Heart left ventricle (tissue), 16 donors: ENCODE data around the gene LUZP2. TPM values are rescaled to one million over a fixed set of nuclear protein-coding genes. Genes with fewer than 3 reads are reported as not detected.
"Not testable (repeated sequence)": the region's sequence is repeated elsewhere in the genome, so short reads cannot be mapped to it uniquely, and the experiment has no call there.

Experiments used
- ATAC-seq, 4 donors: fragments of 200-7000 bp; cut with Tn5 transposase; one replicate each; pipeline ENCODE4 v1.9.1; 2020 to 2022; ENCODE audit warnings: moderate library complexity in 4 of 4, mild to moderate bottlenecking in 3 of 4, moderate number of reproducible peaks in 1 of 4
- DNase-seq, 5 donors: peaks; one replicate each; pipeline ENCODE4 v3.0.0-alpha.2; 2020
- H3K27ac ChIP-seq, 12 donors: fragments of 200-600 bp; sonication (generic) in 4 of 12; one replicate each; pipeline versions ENCODE4 v1.5.0 to v1.8.0; 2016 to 2022; ENCODE audit warnings: mild to moderate bottlenecking in 2 of 12
- H3K27me3 ChIP-seq, 9 donors: fragments of 200-600 bp; sonication (generic) in 2 of 9; one replicate each; pipeline versions ENCODE4 v1.5.1 to v1.8.0; 2016 to 2022; ENCODE audit warnings: mild to moderate bottlenecking in 3 of 9
- H3K36me3 ChIP-seq, 9 donors: fragments of 200-600 bp; sonication (generic) in 2 of 9; one replicate each; pipeline versions ENCODE4 v1.5.0 to v1.8.0; 2018 to 2022; ENCODE audit warnings: mild to moderate bottlenecking in 2 of 9
- H3K4me1 ChIP-seq, 12 donors: fragments of 200-600 bp; sonication (generic) in 4 of 12; one replicate each; pipeline versions ENCODE4 v1.5.0 to v1.8.0; 2016 to 2022; ENCODE audit warnings: mild to moderate bottlenecking in 3 of 12
- H3K4me3 ChIP-seq, 12 donors: fragments of 200-600 bp; sonication (generic) in 4 of 12; one replicate each; pipeline versions ENCODE4 v1.5.0 to v1.8.0; 2017 to 2022; ENCODE audit warnings: mild to moderate bottlenecking in 9 of 12, moderate library complexity in 4 of 12
- H3K9me3 ChIP-seq, 12 donors: fragments of 200-600 bp; sonication (generic) in 4 of 12; one replicate each; pipeline versions ENCODE4 v1.5.0 to v1.8.0; 2016 to 2022; ENCODE audit warnings: mild to moderate bottlenecking in 1 of 12
- POLR2A ChIP-seq, 2 donors: fragments of 450-650 bp; IDR thresholded peaks; one replicate each; pipeline ENCODE4 v1.6.1; 2017; ENCODE audit warnings: antibody characterized with exemption in 2 of 2, mild to moderate bottlenecking in 2 of 2, moderate library complexity in 2 of 2
- WGBS, 4 donors: extraction: QIAGEN DNeasy Blood & Tissue Kit in 2 of 4; methylation state at CpG; one replicate each; pipeline versions ENCODE4 v1.1.5 to v1.1.7; 2013 to 2018; 5-methylcytosine and 5-hydroxymethylcytosine counted together
- intact Hi-C, 10 donors: fragments of 100-400 bp; cut with DNase I; formaldehyde crosslinking; loops; one replicate each; pipeline versions ENCODE4 v1.11.1 to v1.14.2; 2022
- polyA plus RNA-seq, 2 donors: library from polyadenylated mRNA; stranded (reverse); fragments of 200-250 nt; gene quantifications; one replicate each; pipeline ENCODE4 v1.2.3, GENCODE V29; 2013
- total RNA-seq, 9 donors: library from RNA; depleted of rRNA in 2 of 9; stranded (reverse); fragments of >200 nt in 2 of 9; fragmentation: NEBNext Ultra II Directional in 3 of 9; extraction: Animal tissue kit (Norgen Biotek cat#: 25700) in 3 of 9; gene quantifications; one replicate each; pipeline versions ENCODE4 v1.1.0 to v1.2.4, GENCODE V29; 2016 to 2023
- TF ChIP-seq, protein P1 (sequence below), 12 donors: fragments of 200-600 bp; sonication (generic) in 4 of 12; IDR thresholded peaks; one replicate each; pipeline versions ENCODE4 v1.5.0 to v1.8.0; 2018 to 2022; ENCODE audit warnings: antibody characterized with exemption in 12 of 12, mild to moderate bottlenecking in 5 of 12
- donor health status: ischemic (EF 13 %, LVEDD 7.1; RV severe dilation, severe dysfunction).
- donor health status: healthy with polysubstance abuse.
- donor health status: DM: no; HTN: yes; CAD: no.
- donor health status: DM: no; HTN: no; CAD: no.
- donor health status: ischemic (EF 25% LVEDD 6.9; RV normal size, moderate dysfunction).
- donor health status: ischemic (EF 25% LVEDD 5.7; RV mildly dilated, moderate dysfunction).
- donor health status: healthy.
- donor health status: DM: yes; HTN: yes; CAD: no.
- donor health status: ischemic (EF 35%, LVEDD 5.7; RV mildly dilated, moderate dysfunction).
- donor health status: nonischemic (EF 11% LVEDD 7.7; RV severe dilation, severe dysfunction).
- donor health status: DM: yes; HTN: yes; CAD: no.
- donor health status: PGD.
- donor health status: ischemic (EF 29% LVEDD 5.4; RV normal size, mild dysfunction).
- donor health status: nonischemic (EF 23%, LVEDD 6.1; RV moderate dilation, normal function).

The LUZP2 gene
- total and polyA plus RNA-seq, 11 donors: 0.11 to 0.30 (median 0.17) TPM; not detected in 7

DNA sequence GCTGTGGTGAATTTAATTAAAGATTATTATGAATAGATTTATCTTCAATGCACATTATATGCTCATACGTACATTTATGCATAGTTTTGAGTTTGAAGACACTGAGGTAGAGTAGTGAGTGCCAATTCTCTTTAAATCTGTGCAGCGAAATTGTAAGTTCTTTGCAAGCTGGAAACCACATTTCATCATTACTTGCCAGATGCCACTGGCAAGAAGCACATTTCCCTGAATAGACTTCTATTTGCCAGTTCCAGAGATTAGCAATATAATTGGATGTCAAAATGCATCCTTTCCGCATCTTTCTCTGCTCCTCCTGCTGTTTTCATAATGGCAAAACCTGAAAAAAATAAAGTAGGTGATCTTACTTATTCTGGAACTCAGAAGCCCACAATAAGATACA lies 448.0 kb downstream of the LUZP2 start:
- 71 to 85% (median 77%) methylated on average over 3 of the region's 3 CpGs for WGBS, 4 donors
- no peaks in the 10 kb centered on the region for H3K4me1 ChIP-seq
- TF ChIP-seq, protein P1, sequence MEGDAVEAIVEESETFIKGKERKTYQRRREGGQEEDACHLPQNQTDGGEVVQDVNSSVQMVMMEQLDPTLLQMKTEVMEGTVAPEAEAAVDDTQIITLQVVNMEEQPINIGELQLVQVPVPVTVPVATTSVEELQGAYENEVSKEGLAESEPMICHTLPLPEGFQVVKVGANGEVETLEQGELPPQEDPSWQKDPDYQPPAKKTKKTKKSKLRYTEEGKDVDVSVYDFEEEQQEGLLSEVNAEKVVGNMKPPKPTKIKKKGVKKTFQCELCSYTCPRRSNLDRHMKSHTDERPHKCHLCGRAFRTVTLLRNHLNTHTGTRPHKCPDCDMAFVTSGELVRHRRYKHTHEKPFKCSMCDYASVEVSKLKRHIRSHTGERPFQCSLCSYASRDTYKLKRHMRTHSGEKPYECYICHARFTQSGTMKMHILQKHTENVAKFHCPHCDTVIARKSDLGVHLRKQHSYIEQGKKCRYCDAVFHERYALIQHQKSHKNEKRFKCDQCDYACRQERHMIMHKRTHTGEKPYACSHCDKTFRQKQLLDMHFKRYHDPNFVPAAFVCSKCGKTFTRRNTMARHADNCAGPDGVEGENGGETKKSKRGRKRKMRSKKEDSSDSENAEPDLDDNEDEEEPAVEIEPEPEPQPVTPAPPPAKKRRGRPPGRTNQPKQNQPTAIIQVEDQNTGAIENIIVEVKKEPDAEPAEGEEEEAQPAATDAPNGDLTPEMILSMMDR (IDR thresholded peaks at IDR 0.05): no peak
- TF ChIP-seq POLR2A (IDR thresholded peaks at IDR 0.05): no peak
- ATAC-seq (no peak), DNase-seq (no peak)
- no peaks in the 10 kb centered on the region for H3K27me3 ChIP-seq
- no peaks in the 10 kb centered on the region for H3K36me3 ChIP-seq
- intact Hi-C loops: no loop called here
- H3K9me3 ChIP-seq: no peaks in the 10 kb centered on the region
- H3K27ac ChIP-seq: no peak overlapping the region
- H3K4me3 ChIP-seq: no peak overlapping the region

DNA sequence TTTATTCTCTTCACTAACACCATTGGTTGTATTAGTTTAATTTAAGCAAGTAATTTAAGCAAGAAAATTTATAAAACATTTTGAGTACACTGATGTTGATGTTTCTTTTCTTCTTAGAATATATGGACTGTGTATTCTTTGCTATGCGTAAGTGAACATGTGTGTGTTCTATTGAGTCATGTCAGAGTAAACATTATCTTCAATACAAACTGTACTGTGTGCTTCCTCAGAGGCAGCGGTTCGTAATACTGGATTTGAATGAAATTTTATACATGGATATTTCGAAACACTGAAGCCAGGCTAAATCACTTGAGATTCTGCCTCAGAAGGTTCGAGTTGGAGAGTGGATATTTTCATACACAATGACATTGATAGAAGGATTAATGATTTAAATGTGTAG lies 452.6 kb downstream of the LUZP2 start:
- no peak for DNase-seq
- TF ChIP-seq, protein P1 (IDR thresholded peaks at IDR 0.05): no peak
- no peak for TF ChIP-seq POLR2A (IDR thresholded peaks at IDR 0.05)
- Histone ChIP-seq H3K4me1 (no peaks in the 10 kb centered on the region), H3K27ac (no peak overlapping the region), H3K27me3 (no peaks in the 10 kb centered on the region), H3K9me3 (no peaks in the 10 kb centered on the region), H3K4me3 (no peak overlapping the region), H3K36me3 (no peaks in the 10 kb centered on the region)
- WGBS, 4 donors: 71 to 91% (median 82%) methylated on average over 5 of the region's 5 CpGs
- intact Hi-C loops: no loop called here
- ATAC-seq: no peak

DNA sequence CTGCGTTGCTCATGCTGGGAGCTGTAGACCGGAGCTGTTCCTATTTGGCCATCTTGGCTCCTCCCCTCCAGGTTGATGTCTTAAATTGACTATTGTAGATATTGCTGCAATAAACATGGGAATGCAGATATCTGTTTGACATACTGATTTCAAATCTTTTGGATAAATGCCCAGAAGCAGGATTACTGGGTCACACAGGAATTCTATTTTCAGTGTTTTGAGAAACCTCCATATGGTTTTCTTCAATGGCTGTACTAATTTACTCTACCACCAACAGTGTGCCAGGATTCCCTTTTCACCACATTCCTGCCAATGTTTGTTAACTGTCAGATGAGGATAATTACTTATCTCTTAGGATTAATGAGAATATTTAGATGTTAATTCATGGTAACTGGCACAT lies 467.0 kb downstream of the LUZP2 start:
- Histone ChIP-seq H3K27ac (no peak overlapping the region), H3K27me3 (no peaks in the 10 kb centered on the region), H3K4me3 (no peak overlapping the region), H3K36me3 (no peaks in the 10 kb centered on the region), H3K9me3 (no peaks in the 10 kb centered on the region), H3K4me1 (no peaks in the 10 kb centered on the region)
- ATAC-seq (no peak), DNase-seq (no peak)
- TF ChIP-seq POLR2A (IDR thresholded peaks at IDR 0.05): no peak
- TF ChIP-seq, protein P1 (IDR thresholded peaks at IDR 0.05): no peak
- intact Hi-C loops: no loop called here
- WGBS, 4 donors: 76 to 100% (median 86%) methylated on average over 1 to 2 of the region's 2 CpGs

DNA sequence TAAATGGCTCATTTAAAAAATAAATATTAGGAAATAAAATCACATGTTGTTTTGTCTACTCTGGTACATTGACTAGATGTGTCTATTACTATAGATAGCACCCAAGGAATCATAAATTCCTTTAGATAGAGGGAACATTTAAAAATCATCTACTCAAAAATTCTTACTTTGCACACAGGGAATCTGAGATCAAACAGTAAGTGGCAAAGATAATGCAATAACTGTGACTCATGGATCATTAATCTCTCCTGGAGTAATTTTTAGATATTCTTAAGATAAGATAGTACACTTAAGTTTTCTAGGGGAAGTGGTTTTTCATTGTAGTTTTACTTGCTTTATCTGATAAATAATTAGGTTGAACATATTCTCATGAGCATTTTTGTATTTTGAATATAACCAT lies 468.9 kb downstream of the LUZP2 start:
- no peaks in the 10 kb centered on the region for H3K36me3 ChIP-seq
- no peak for ATAC-seq
- intact Hi-C loops: no loop called here
- no peaks in the 10 kb centered on the region for H3K27me3 ChIP-seq
- no peaks in the 10 kb centered on the region for H3K9me3 ChIP-seq
- no peak overlapping the region for H3K4me3 ChIP-seq
- DNase-seq: no peak
- TF ChIP-seq, protein P1 (IDR thresholded peaks at IDR 0.05): no peak
- TF ChIP-seq POLR2A (IDR thresholded peaks at IDR 0.05): no peak
- H3K27ac ChIP-seq: no peak overlapping the region
- H3K4me1 ChIP-seq: no peaks in the 10 kb centered on the region

DNA sequence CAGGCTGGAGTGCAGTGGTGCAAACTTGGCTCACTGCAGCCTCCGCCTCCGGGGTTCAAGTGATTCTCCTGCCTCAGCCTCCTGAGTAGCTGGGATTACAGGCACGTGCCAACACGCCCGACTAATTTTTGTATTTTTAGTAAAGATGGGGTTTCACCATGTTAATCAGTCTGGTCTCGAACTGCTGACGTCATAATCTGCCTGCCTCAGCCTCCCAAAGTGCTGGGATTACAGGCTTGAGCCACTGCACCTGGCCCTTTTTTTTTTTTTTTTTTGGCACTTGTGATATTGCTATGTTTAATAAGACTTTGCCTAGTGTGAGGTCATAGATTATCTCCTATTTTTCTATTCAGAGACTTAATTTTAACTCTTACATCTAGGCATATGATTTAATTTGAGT lies 497.1 kb downstream of the LUZP2 start:
- H3K36me3 ChIP-seq, ATAC-seq, DNase-seq, H3K27ac ChIP-seq, H3K4me3 ChIP-seq, H3K4me1 ChIP-seq, H3K27me3 ChIP-seq, intact Hi-C loops, H3K9me3 ChIP-seq: not testable (repeated sequence)
- WGBS, 4 donors: 72 to 84% (median 81%) methylated on average over 7 of the region's 7 CpGs

DNA sequence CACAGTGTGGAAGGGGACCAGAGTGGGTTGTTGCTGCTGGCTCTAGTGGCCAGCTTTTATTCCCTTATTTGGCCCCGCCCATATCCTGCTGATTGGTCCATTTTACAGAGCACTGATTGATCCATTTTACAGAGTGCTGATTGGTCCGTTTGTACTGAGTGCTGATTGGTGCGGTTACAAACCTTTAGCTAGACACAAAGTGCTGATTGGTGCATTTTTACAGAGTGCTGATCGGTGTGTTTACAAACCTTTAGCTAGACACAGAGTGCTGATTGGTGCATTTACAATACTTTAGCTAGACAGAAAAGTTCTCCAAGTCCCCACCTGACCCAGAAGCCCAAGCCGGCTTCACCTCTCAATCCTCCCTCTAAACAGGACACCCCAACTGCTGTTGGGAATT lies 503.1 kb downstream of the LUZP2 start:
- DNase-seq, intact Hi-C loops, H3K4me1 ChIP-seq, H3K27me3 ChIP-seq, ATAC-seq, H3K27ac ChIP-seq, H3K9me3 ChIP-seq, H3K4me3 ChIP-seq, H3K36me3 ChIP-seq: not testable (repeated sequence)
- 64 to 77% (median 74%) methylated on average over 5 of the region's 5 CpGs for WGBS, 4 donors
